Suprapubic skin (tissue), 4 donors: ENCODE results near the gene TANGO6. TPM values are rescaled to one million over a fixed set of nuclear protein-coding genes. Genes with fewer than 3 reads are reported as not detected.

Experiments used
- DNase-seq, 2 donors: peaks; one replicate each; pipeline ENCODE4 v3.0.0-alpha.2; 2019; ENCODE audit warnings: low spot score in 2 of 2
- H3K27ac ChIP-seq: fragments of 200-600 bp; sonication (generic); one replicate; pipeline ENCODE4 v1.5.1; 2019
- H3K27me3 ChIP-seq: fragments of 200-600 bp; sonication (generic); one replicate; pipeline ENCODE4 v1.5.1; 2019
- H3K36me3 ChIP-seq: fragments of 200-600 bp; sonication (generic); one replicate; pipeline ENCODE4 v1.5.1; 2019
- H3K4me1 ChIP-seq: fragments of 200-600 bp; sonication (generic); one replicate; pipeline ENCODE4 v1.5.1; 2019
- H3K4me3 ChIP-seq: fragments of 200-600 bp; sonication (generic); one replicate; pipeline ENCODE4 v1.5.1; 2019; ENCODE audit warnings: mild to moderate bottlenecking
- H3K9me3 ChIP-seq: fragments of 200-600 bp; sonication (generic); one replicate; pipeline ENCODE4 v1.5.1; 2019
- EP300 ChIP-seq: sonication (generic); formaldehyde crosslinking; IDR thresholded peaks from one replicate; pipeline ENCODE4 v1.6.1; 2017; ENCODE audit warnings: antibody characterized with exemption
- POLR2A ChIP-seq, 2 donors: fragments of 450-650 bp; IDR thresholded peaks; one replicate each; pipeline ENCODE4 v1.6.1; 2017; ENCODE audit warnings: antibody characterized with exemption in 2 of 2, mild to moderate bottlenecking in 2 of 2, moderate library complexity in 2 of 2
- POLR2AphosphoS5 ChIP-seq, 3 donors: sonication (generic); formaldehyde crosslinking; IDR thresholded peaks; one replicate each; pipeline ENCODE4 v1.6.1; 2017; ENCODE audit warnings: antibody characterized with exemption in 3 of 3
- WGBS: methylation state at CpG from one replicate; pipeline ENCODE4 v1.1.5; 2018; 5-methylcytosine and 5-hydroxymethylcytosine counted together
- total RNA-seq, 4 donors: library from RNA; depleted of rRNA; stranded (reverse); fragments of >200 nt; gene quantifications; one replicate each; pipeline ENCODE4 v1.1.0, GENCODE V29; 2016
- TF ChIP-seq, protein P1 (sequence below), 2 donors: fragments of 200-600 bp in 1 of 2; fragments of 450-650 bp in 1 of 2; sonication (generic) in 1 of 2; IDR thresholded peaks; one replicate each; pipeline ENCODE4 v1.5.1; 2016 to 2019; ENCODE audit warnings: antibody characterized with exemption in 2 of 2, mild to moderate bottlenecking in 1 of 2, moderate library complexity in 1 of 2

TANGO6 gene
- total RNA-seq, 4 donors from 2014 or later: 10.6 to 14.0 (median 12.0) TPM

DNA sequence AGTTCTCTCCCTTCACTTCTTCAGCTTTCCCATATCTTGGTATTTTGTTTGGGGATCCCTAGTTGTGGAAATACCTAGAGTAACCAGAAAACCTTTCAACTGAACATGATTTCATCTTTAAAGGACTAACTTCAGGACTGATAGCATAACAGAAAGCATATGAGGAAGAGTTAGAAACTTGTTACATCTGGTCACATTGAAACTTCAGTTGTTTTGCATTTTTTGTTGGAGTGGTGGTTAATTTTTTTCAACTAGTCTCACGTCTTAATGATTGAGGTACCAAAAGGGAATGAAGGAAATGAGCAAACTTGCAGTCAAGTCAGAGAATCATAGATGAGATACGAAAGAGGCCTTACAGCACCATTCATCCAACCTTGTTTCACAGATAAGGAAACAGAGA lies 49.6 kb downstream of the TANGO6 start:
- no peaks in the 10 kb centered on the region for H3K36me3 ChIP-seq

DNA sequence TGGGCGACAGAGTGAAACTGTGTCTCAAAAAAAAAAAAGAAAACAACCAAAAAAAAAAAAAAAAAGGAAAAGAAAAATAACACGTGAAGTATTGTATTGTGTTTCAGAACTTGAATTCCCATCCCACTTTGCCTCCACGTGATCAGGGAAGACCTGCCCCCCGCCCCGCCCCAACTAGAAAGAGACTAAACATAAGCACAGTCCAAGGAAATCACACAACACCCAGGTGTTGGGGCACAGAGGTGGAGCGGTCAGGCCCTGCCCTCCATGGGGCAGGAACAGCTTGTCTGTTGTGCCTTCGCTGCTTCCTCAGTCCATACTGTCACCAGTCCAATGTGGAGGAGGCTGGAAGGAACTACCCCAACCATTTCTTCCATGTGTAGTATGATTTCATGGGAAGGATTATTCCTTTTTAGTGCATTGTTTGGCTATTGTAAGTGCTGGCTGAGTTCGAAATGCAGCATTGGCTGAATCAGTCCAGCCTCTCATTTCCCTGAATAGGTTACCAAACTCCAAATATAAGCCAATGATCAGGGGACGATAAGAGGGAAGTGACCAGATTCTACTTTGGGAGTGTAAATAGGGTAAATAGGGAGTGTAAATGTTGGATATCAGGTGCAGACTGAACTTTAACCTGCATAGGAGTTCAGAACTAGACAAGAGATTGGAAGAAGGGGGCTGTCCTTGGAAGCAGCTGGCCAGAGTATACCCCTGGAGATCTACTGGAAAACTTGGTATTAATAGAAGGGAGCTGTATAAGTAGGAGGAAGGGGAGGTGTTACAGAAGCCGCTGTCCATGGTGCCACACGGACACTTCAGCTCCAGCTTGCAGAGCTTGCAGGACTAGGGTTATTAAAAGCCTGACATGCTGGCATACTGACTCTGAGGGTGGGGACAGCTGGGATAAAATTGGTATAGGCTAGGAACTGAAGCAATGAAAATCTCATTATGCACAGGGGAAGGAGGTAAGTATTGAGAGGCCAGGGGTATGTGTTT lies 50.7 kb downstream of the TANGO6 start:
- H3K4me1 ChIP-seq: no peaks in the 10 kb centered on the region
- no peaks in the 10 kb centered on the region for H3K36me3 ChIP-seq
- no peak overlapping the region for H3K27ac ChIP-seq
- no peaks in the 10 kb centered on the region for H3K9me3 ChIP-seq
- peak in 1 of 2 donors; percentile 44 for DNase-seq
- H3K4me3 ChIP-seq: no peak overlapping the region
- no peaks in the 10 kb centered on the region for H3K27me3 ChIP-seq
- 82% methylated on average over 11 of the region's 11 CpGs for WGBS
- TF ChIP-seq, protein P1, sequence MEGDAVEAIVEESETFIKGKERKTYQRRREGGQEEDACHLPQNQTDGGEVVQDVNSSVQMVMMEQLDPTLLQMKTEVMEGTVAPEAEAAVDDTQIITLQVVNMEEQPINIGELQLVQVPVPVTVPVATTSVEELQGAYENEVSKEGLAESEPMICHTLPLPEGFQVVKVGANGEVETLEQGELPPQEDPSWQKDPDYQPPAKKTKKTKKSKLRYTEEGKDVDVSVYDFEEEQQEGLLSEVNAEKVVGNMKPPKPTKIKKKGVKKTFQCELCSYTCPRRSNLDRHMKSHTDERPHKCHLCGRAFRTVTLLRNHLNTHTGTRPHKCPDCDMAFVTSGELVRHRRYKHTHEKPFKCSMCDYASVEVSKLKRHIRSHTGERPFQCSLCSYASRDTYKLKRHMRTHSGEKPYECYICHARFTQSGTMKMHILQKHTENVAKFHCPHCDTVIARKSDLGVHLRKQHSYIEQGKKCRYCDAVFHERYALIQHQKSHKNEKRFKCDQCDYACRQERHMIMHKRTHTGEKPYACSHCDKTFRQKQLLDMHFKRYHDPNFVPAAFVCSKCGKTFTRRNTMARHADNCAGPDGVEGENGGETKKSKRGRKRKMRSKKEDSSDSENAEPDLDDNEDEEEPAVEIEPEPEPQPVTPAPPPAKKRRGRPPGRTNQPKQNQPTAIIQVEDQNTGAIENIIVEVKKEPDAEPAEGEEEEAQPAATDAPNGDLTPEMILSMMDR (IDR thresholded peaks at IDR 0.05): no peak
- TF ChIP-seq POLR2A (IDR thresholded peaks at IDR 0.05): no peak
- no peak for TF ChIP-seq EP300
- no peak for TF ChIP-seq POLR2AphosphoS5 (IDR thresholded peaks at IDR 0.05)

More for the DNA sequence above, 49.6 kb downstream of the TANGO6 start:
- H3K4me3 ChIP-seq: no peak overlapping the region
- WGBS: 97% methylated on average over 2 of the region's 2 CpGs
- no peak overlapping the region for H3K27ac ChIP-seq
- no peaks in the 10 kb centered on the region for H3K27me3 ChIP-seq
- H3K4me1 ChIP-seq: no peaks in the 10 kb centered on the region
- no peak for DNase-seq
- no peaks in the 10 kb centered on the region for H3K9me3 ChIP-seq
- no peak for TF ChIP-seq POLR2AphosphoS5 (IDR thresholded peaks at IDR 0.05)

DNA sequence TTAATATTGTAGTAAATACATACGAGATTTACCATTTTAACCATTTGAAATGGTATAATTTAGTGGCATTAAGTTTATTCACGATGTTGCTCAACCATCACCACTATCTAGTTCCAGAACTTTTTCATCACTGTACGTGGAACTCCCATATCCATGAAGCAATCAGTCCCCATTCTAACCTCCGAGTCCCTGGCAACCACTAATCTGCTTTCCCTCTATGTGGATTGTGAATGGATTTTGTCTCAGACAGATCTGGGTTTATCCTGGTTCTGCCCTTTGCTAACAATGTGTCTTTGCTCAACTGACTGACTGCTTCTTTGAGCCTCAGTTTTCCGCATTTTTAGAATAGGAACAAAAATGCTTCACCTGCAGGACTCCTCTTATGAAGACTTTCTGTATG lies 51.4 kb downstream of the TANGO6 start:
- peak in 1 of 2 donors; percentile 9 for DNase-seq
- 96% methylated on average over 5 of the region's 5 CpGs for WGBS
- no peak overlapping the region for H3K4me3 ChIP-seq
- no peaks in the 10 kb centered on the region for H3K4me1 ChIP-seq
- no peaks in the 10 kb centered on the region for H3K27me3 ChIP-seq
- no peaks in the 10 kb centered on the region for H3K36me3 ChIP-seq
- H3K9me3 ChIP-seq: no peaks in the 10 kb centered on the region
- TF ChIP-seq POLR2AphosphoS5 (IDR thresholded peaks at IDR 0.05) (no peak), POLR2A (IDR thresholded peaks at IDR 0.05) (no peak), EP300 (no peak)
- TF ChIP-seq, protein P1 (IDR thresholded peaks at IDR 0.05): no peak
- H3K27ac ChIP-seq: no peak overlapping the region

DNA sequence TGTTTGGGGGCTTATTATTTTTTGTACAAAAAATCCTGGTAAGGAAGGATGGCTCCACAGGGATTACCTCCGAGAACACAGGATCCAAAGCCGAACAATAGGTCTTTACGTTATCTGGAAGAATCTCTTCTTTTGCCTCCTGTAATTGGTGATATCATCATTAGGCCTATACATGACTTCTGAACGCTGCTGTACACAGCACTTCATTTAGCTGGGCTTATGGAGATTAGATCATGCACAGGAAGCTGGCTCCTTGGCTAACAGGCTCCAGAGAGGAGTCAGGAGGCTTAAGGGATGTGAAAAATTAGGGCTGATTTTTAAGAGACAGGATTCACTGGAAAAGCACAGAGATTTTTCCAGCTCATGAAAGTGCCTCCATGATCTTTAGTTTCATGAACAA lies 54.7 kb downstream of the TANGO6 start:
- 89% methylated on average over 4 of the region's 4 CpGs for WGBS
- no peak for DNase-seq

DNA sequence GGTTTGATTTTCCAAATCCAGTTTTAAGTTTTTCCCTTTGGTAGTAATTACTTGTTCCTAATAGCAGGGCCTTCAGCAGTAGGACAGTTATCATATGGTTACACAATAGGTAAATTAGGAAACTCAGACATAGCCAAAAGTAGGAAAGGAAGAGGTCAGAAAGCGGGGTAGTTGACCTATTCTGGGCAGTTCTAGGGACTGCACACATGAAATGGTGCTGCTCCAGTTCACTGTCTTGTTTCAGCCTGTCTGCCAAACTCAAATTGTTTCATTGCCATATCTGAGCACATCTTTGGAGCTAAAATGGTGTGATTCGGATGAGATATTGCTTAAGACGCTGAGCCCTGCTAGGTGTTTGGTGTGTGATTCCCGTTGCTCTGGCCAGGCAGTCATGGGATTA lies 56.7 kb downstream of the TANGO6 start:
- DNase-seq: no peak
- H3K27ac ChIP-seq: no peak overlapping the region
- H3K27me3 ChIP-seq: no peaks in the 10 kb centered on the region
- H3K36me3 ChIP-seq: peaks cover 4% of the 10 kb centered on the region
- no peak overlapping the region for H3K4me3 ChIP-seq
- H3K9me3 ChIP-seq: no peaks in the 10 kb centered on the region
- TF ChIP-seq POLR2A (IDR thresholded peaks at IDR 0.05) (no peak), POLR2AphosphoS5 (IDR thresholded peaks at IDR 0.05) (no peak), EP300 (no peak)
- TF ChIP-seq, protein P1 (IDR thresholded peaks at IDR 0.05): no peak
- peaks cover 8% of the 10 kb centered on the region for H3K4me1 ChIP-seq
- 66% methylated on average over 4 of the region's 4 CpGs for WGBS

More for the DNA sequence above, 54.7 kb downstream of the TANGO6 start:
- Histone ChIP-seq H3K36me3 (no peaks in the 10 kb centered on the region), H3K27ac (no peak overlapping the region), H3K4me1 (peaks cover 8% of the 10 kb centered on the region), H3K27me3 (no peaks in the 10 kb centered on the region), H3K4me3 (no peak overlapping the region), H3K9me3 (no peaks in the 10 kb centered on the region)
- no peak for TF ChIP-seq POLR2AphosphoS5 (IDR thresholded peaks at IDR 0.05)
- no peak for TF ChIP-seq POLR2A (IDR thresholded peaks at IDR 0.05)
- TF ChIP-seq, protein P1 (IDR thresholded peaks at IDR 0.05): no peak
- no peak for TF ChIP-seq EP300
